NOMO-1 treated with DMSO at 0.1 percent for 48 hours (cell line): ENCODE measurements around the gene COMMD1.
"Not testable (repeated sequence)": the region's sequence is repeated elsewhere in the genome, so short reads cannot be mapped to it uniquely, and the experiment has no call there.

Experiments
- DNase-seq: peaks from one replicate; lab custom pipeline; 2025; ENCODE audit not compliant: unreplicated experiment; lab: John Stamatoyannopoulos, UW

COMMD1 gene

GRCh38 chr2:61922714-61923113, 17.2 kb downstream of the COMMD1 start:
- no peak for DNase-seq

- DNase-seq, result no peak
Measured at GRCh38 chr2:61924895-61925663, 19.6 kb downstream of the COMMD1 start.

GRCh38 chr2:61926531-61927477, 21.3 kb downstream of the COMMD1 start:
- peak; percentile 69 for DNase-seq

- DNase-seq, result no peak
Measured at GRCh38 chr2:61928826-61929461, 23.5 kb downstream of the COMMD1 start.

- DNase-seq, result no peak
Measured at GRCh38 chr2:61937098-61937497, 31.6 kb downstream of the COMMD1 start.

GRCh38 chr2:61937886-61938285, 32.4 kb downstream of the COMMD1 start:
- no peak for DNase-seq

GRCh38 chr2:61938511-61938910, 33.0 kb downstream of the COMMD1 start:
- DNase-seq, result no peak

- no peak for DNase-seq
Measured at GRCh38 chr2:61943251-61943650, 37.8 kb downstream of the COMMD1 start.

- DNase-seq, result no peak
Measured at GRCh38 chr2:61946666-61947065, 41.2 kb downstream of the COMMD1 start.

GRCh38 chr2:61948661-61949457, 43.4 kb downstream of the COMMD1 start:
- DNase-seq, result no peak

- DNase-seq, result no peak
Measured at GRCh38 chr2:61949458-61949713, 43.9 kb downstream of the COMMD1 start.

- no peak for DNase-seq
Measured at GRCh38 chr2:61949714-61950560, 44.5 kb downstream of the COMMD1 start.

GRCh38 chr2:61950571-61951315, 45.3 kb downstream of the COMMD1 start:
- DNase-seq, result no peak

GRCh38 chr2:61951881-61952280, 46.4 kb downstream of the COMMD1 start:
- no peak for DNase-seq

- DNase-seq, result no peak
Measured at GRCh38 chr2:61952288-61952687, 46.8 kb downstream of the COMMD1 start.

- not testable (repeated sequence) for DNase-seq
Measured at GRCh38 chr2:61954856-61955255, 49.4 kb downstream of the COMMD1 start.

- no peak for DNase-seq
Measured at GRCh38 chr2:61959381-61960293, 54.2 kb downstream of the COMMD1 start.

GRCh38 chr2:61961231-61961901, 55.9 kb downstream of the COMMD1 start:
- DNase-seq, result no peak
